Hepatocyte (in vitro differentiated cells): Measurements from ENCODE around the gene SHLD2. TPM values are rescaled to one million over a fixed set of nuclear protein-coding genes. Genes with fewer than 3 reads are reported as not detected.
"Not testable (repeated sequence)": the region's sequence is repeated elsewhere in the genome, so short reads cannot be mapped to it uniquely, and the experiment has no call there.

Source experiments
- DNase-seq: peaks from one replicate; pipeline ENCODE4 v3.0.0-alpha.2; 2016; ENCODE audit warnings: low spot score
- H2AFZ ChIP-seq: fragments of 200-600 bp; sonication (generic); 2 replicates; pipeline ENCODE4 v1.6.0; 2016; ENCODE audit warnings: antibody characterized with exemption, mild to moderate bottlenecking
- H3K27ac ChIP-seq: fragments of 200-600 bp; sonication (generic); 2 replicates; pipeline ENCODE4 v1.5.1; 2016; ENCODE audit warnings: mild to moderate bottlenecking
- H3K27me3 ChIP-seq: fragments of 200-600 bp; sonication (generic); 2 replicates; pipeline ENCODE4 v1.6.1; 2016
- H3K36me3 ChIP-seq: fragments of 200-600 bp; sonication (generic); replicated peaks from 2 replicates; pipeline ENCODE4 v1.5.1; 2016; ENCODE audit warnings: low read depth; ENCODE audit not compliant: insufficient read depth
- H3K4me1 ChIP-seq: fragments of 200-600 bp; sonication (generic); 2 replicates; pipeline ENCODE4 v1.5.1; 2016; ENCODE audit warnings: mild to moderate bottlenecking, moderate library complexity; ENCODE audit not compliant: insufficient read depth
- H3K4me2 ChIP-seq: fragments of 200-600 bp; sonication (generic); 2 replicates; pipeline ENCODE4 v1.6.0; 2016
- H3K4me3 ChIP-seq: fragments of 200-600 bp; sonication (generic); 2 replicates; pipeline ENCODE4 v1.5.1; 2016; ENCODE audit warnings: mild to moderate bottlenecking
- H3K79me2 ChIP-seq: fragments of 200-600 bp; sonication (generic); 2 replicates; pipeline ENCODE4 v1.6.0; 2017; ENCODE audit warnings: mild to moderate bottlenecking
- H3K9me2 ChIP-seq: fragments of 200-600 bp; sonication (generic); replicated peaks from 2 replicates; pipeline ENCODE4 v1.6.0; 2017; ENCODE audit warnings: mild to moderate bottlenecking; ENCODE audit not compliant: insufficient read depth
- H3K9me3 ChIP-seq: fragments of 200-600 bp; sonication (generic); 2 replicates; pipeline ENCODE4 v1.5.1; 2016; ENCODE audit warnings: low read depth, mild to moderate bottlenecking
- H4K20me1 ChIP-seq: fragments of 200-600 bp; sonication (generic); 2 replicates; pipeline ENCODE4 v1.6.0; 2016; ENCODE audit warnings: mild to moderate bottlenecking; ENCODE audit not compliant: insufficient read depth, poor library complexity, severe bottlenecking
- CTCF ChIP-seq: fragments of 200-600 bp; sonication (generic); IDR thresholded peaks from 2 replicates; pipeline ENCODE4 v1.5.1; 2016; ENCODE audit warnings: antibody characterized with exemption, mild to moderate bottlenecking; ENCODE audit not compliant: poor library complexity
- EZH2 ChIP-seq: fragments of 200-600 bp; sonication (generic); IDR thresholded peaks from 2 replicates; pipeline ENCODE4 v1.6.1; 2016; ENCODE audit warnings: antibody characterized with exemption, mild to moderate bottlenecking, borderline replicate concordance
- EZH2phosphoT487 ChIP-seq: fragments of 200-600 bp; sonication (generic); IDR thresholded peaks from one replicate; pipeline ENCODE4 v1.6.1; 2018; ENCODE audit warnings: antibody characterized with exemption, mild to moderate bottlenecking, low read depth, moderate library complexity; ENCODE audit not compliant: unreplicated experiment, severe bottlenecking
- WGBS: methylation state at CpG from one replicate; pipeline ENCODE4 v1.1.6; 2016; ENCODE audit warnings: low lambda C conversion rate; ENCODE audit errors: missing lambda C conversion rate; 5-methylcytosine and 5-hydroxymethylcytosine counted together
- polyA plus RNA-seq: library from polyadenylated mRNA; unstranded; fragments of >200 nt; fragmentation: Nextera tagmentation; extraction: Ambion mirVana; gene quantifications from 2 replicates; pipeline ENCODE4 v1.2.1, GENCODE V29; 2016
- total RNA-seq: library from RNA; depleted of rRNA; stranded (reverse); fragments of >200 nt; gene quantifications from 2 replicates; pipeline ENCODE4 v1.2.3, GENCODE V29; 2014

Gene SHLD2
- total and polyA plus RNA-seq, 2 experiments from 2014 or later = 22.9 to 44.5 TPM

- Histone ChIP-seq H3K9me3 (no peaks in the 10 kb centered on the region), H3K4me3 (no peak overlapping the region), H3K9me2 (no peaks in the 10 kb centered on the region), H3K27ac (no peak overlapping the region), H3K27me3 (no peaks in the 10 kb centered on the region), H4K20me1 (no peaks in the 10 kb centered on the region), H3K4me1 (peaks cover 4% of the 10 kb centered on the region), H3K79me2 (peaks cover 11% of the 10 kb centered on the region), H2AFZ (no peak overlapping the region), H3K4me2 (no peak overlapping the region), H3K36me3 (no peaks in the 10 kb centered on the region)
- DNase-seq = no peak
- TF ChIP-seq EZH2 = no peak
- TF ChIP-seq EZH2phosphoT487 = no peak
- no peak for TF ChIP-seq CTCF
- 95% methylated on average over 1 of the region's 1 CpG for WGBS
Measured at GRCh38 chr10:87066865-87067264, 28.1 kb upstream of the SHLD2 start.

GRCh38 chr10:87068281-87068680, 26.7 kb upstream of the SHLD2 start:
- H4K20me1 ChIP-seq = no peaks in the 10 kb centered on the region
- DNase-seq = no peak
- no peak overlapping the region for H3K4me2 ChIP-seq
- no peaks in the 10 kb centered on the region for H3K9me2 ChIP-seq
- no peaks in the 10 kb centered on the region for H3K27me3 ChIP-seq
- H3K79me2 ChIP-seq = peaks cover 14% of the 10 kb centered on the region
- 88% methylated on average over 1 of the region's 1 CpG for WGBS
- H3K9me3 ChIP-seq = no peaks in the 10 kb centered on the region
- H3K4me3 ChIP-seq = no peak overlapping the region
- H3K36me3 ChIP-seq = no peaks in the 10 kb centered on the region
- no peak overlapping the region for H3K27ac ChIP-seq
- peaks cover 4% of the 10 kb centered on the region for H3K4me1 ChIP-seq
- no peak overlapping the region for H2AFZ ChIP-seq
- TF ChIP-seq CTCF = no peak
- no peak for TF ChIP-seq EZH2
- TF ChIP-seq EZH2phosphoT487 = no peak

- Histone ChIP-seq H3K4me1 (no peaks in the 10 kb centered on the region), H2AFZ (no peak overlapping the region), H3K79me2 (peaks cover 32% of the 10 kb centered on the region), H3K4me2 (no peak overlapping the region), H3K4me3 (no peak overlapping the region), H4K20me1 (no peaks in the 10 kb centered on the region), H3K27me3 (no peaks in the 10 kb centered on the region), H3K36me3 (no peaks in the 10 kb centered on the region), H3K9me2 (no peaks in the 10 kb centered on the region), H3K27ac (no peak overlapping the region), H3K9me3 (no peaks in the 10 kb centered on the region)
- WGBS = 46% methylated on average over 2 of the region's 2 CpGs
- no peak for DNase-seq
- TF ChIP-seq EZH2 (no peak), EZH2phosphoT487 (no peak), CTCF (no peak)
Measured at GRCh38 chr10:87072449-87072848, 22.6 kb upstream of the SHLD2 start.

- not testable (repeated sequence) for H3K9me2 ChIP-seq, H3K9me3 ChIP-seq, H3K4me2 ChIP-seq, DNase-seq, H3K36me3 ChIP-seq, H3K27ac ChIP-seq, H4K20me1 ChIP-seq, H3K4me3 ChIP-seq, H2AFZ ChIP-seq, H3K27me3 ChIP-seq, H3K4me1 ChIP-seq
- peaks cover 45% of the 10 kb centered on the region for H3K79me2 ChIP-seq
- WGBS = 90% methylated on average over 2 of the region's 2 CpGs
Measured at GRCh38 chr10:87076421-87076820, 18.6 kb upstream of the SHLD2 start.
